Stimulated activated CD8-positive, alpha-beta memory T cell treated with anti-CD3 and anti-CD28 coated beads, Interleukin-2, amount 100 ng/mL, for 1 hour (primary cell): ENCODE results near the gene KIF4B.

Experiments used
- DNase-seq, 2 donors: peaks; one replicate each; pipeline ENCODE4 v3.0.0-alpha.2; 2020; ENCODE audit warnings: low read depth in 2 of 2

Gene KIF4B

GRCh38 chr5:155052532-155052931, 39.0 kb downstream of the KIF4B start:
- DNase-seq: no peak

- DNase-seq: no peak
Measured at GRCh38 chr5:155053501-155053900, 39.9 kb downstream of the KIF4B start.

- no peak for DNase-seq
Measured at GRCh38 chr5:155056644-155057269, 43.2 kb downstream of the KIF4B start.

DNA sequence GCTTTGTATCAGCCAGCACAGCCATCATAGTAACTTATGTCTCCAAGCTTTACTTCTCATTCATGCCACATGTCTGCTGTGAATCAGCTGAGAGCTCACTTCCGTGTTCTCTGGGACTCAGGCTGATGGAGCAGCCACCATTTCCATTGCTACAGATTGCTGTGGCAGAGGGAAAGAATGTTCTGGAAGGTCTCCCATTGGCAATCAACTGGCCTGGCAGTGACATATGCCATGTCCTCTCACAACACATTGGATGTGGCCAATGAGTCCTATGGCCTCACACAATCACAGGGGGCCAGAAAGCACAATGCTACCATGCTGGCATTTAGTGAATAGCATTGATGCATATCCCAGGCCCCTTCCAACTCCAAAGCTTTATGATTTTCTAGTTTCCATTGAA, 44.1 kb downstream of the KIF4B start:
- no peak for DNase-seq

DNA sequence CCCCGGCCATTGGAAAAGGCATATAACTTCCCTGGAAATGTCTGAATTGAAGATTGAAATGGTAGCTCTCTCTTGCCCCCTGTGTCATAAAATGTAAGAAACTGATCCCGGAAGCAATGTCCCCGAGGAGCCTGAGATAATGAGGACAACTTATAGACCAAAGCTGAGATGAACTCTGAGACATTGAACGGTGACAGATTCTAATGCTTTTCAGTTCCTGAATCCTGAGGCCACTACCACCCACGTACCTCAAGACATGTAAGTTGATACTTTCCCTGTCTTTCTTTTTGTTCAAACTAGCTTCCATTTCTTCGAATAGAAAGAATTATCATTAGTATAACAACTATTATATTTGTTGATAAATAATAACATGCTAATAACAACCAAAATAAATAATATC, 51.0 kb downstream of the KIF4B start:
- DNase-seq: no peak

DNA sequence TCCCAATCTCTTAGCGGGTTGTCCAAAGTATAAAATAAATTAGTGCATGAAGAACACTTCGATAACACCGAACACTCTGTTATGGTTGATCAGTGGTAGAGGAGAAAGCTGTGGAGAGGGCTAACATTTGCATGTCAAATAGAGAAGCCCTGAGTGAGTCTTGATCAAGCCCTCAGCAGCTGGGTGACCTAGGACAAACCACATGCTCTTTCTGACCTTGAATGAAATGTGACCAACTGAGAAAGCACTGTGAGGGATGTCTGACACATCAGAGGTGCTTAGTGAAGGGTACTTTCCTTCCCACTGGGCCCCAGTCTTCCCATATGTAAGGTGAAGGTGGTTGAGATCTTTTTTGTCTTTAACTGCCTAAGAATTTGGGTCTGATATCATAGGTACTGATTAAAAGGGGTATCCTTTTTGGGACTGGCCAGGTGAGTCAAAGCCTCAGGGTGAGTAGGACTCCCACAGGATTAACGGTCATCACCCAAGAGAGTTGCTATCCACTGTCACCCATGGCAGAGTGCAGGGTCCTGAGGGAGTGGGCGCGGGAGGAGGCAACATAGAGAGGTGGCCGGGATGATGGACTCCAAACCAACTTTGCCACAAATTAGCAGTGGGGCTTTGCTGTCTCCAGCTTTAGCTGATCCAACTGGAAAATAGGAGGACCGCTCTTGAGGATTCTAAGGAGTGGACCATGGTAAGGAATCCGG, 53.5 kb downstream of the KIF4B start:
- DNase-seq: no peak
